DND-41 (cell line): ENCODE data around the gene SNCAIP.

ENCODE experiments used
- ATAC-seq: fragments of 200-7000 bp; cut with Tn5 transposase; 3 replicates; pipeline ENCODE4 v1.9.1; 2021; ENCODE audit warnings: low read depth; ENCODE audit not compliant: insufficient read depth
- DNase-seq: peaks from one replicate; pipeline ENCODE4 v3.0.0-alpha.2; 2020
- H2AFZ ChIP-seq: 2 replicates; pipeline ENCODE4 v1.6.0; 2012; ENCODE audit warnings: low read depth, low read length
- H3K27ac ChIP-seq: 2 replicates; pipeline ENCODE4 v1.5.1; 2012; ENCODE audit warnings: low read length, inconsistent platforms
- H3K27me3 ChIP-seq: fragments of 200-600 bp; sonication (generic); 2 replicates; pipeline ENCODE4 v1.6.0; 2012; ENCODE audit warnings: low read length, mild to moderate bottlenecking, inconsistent platforms; ENCODE audit not compliant: insufficient read depth, poor library complexity
- H3K36me3 ChIP-seq: 2 replicates; pipeline ENCODE4 v1.5.1; 2012; ENCODE audit warnings: low read length, inconsistent platforms; ENCODE audit not compliant: insufficient read depth
- H3K4me1 ChIP-seq: 2 replicates; pipeline ENCODE4 v1.5.1; 2012; ENCODE audit warnings: mild to moderate bottlenecking, low read length; ENCODE audit not compliant: insufficient read depth
- H3K4me2 ChIP-seq: 2 replicates; pipeline ENCODE4 v1.6.0; 2012; ENCODE audit warnings: mild to moderate bottlenecking, moderate library complexity, low read length, inconsistent platforms; ENCODE audit not compliant: insufficient read depth
- H3K4me3 ChIP-seq, 2 experiments: fragments of 200-600 bp in 1 of 2; shearing (Covaris generic) in 1 of 2; 2 replicates each; pipeline ENCODE4 v1.5.1; 2012 to 2016; ENCODE audit warnings: inconsistent platforms in 2 of 2, low read length in 2 of 2, mild to moderate bottlenecking in 2 of 2, low read depth in 1 of 2, moderate library complexity in 1 of 2
- H3K79me2 ChIP-seq: 2 replicates; pipeline ENCODE4 v1.6.0; 2012; ENCODE audit warnings: low read length, inconsistent platforms; ENCODE audit not compliant: insufficient read depth
- H3K9ac ChIP-seq: 2 replicates; pipeline ENCODE4 v1.6.0; 2012; ENCODE audit warnings: low read depth, mild to moderate bottlenecking, inconsistent platforms, low read length, moderate library complexity
- H3K9me3 ChIP-seq: 2 replicates; pipeline ENCODE4 v1.5.1; 2012; ENCODE audit warnings: low read length, moderate library complexity, mild to moderate bottlenecking, inconsistent platforms; ENCODE audit not compliant: insufficient read depth, severe bottlenecking
- H4K20me1 ChIP-seq: 2 replicates; pipeline ENCODE4 v1.6.0; 2012; ENCODE audit warnings: low read length; ENCODE audit not compliant: insufficient read depth
- CTCF ChIP-seq: IDR thresholded peaks from 2 replicates; pipeline ENCODE4 v1.5.1; 2012; ENCODE audit warnings: borderline replicate concordance, low read length, moderate library complexity, mild to moderate bottlenecking; ENCODE audit not compliant: poor library complexity, severe bottlenecking; ENCODE audit errors: extremely low read depth
- EZH2 ChIP-seq: IDR thresholded peaks from 3 replicates; pipeline ENCODE4 v1.6.1; 2012; ENCODE audit warnings: borderline replicate concordance, low read depth, mild to moderate bottlenecking, moderate library complexity, low read length, inconsistent platforms; ENCODE audit not compliant: severe bottlenecking

Gene SNCAIP

GRCh38 chr5:122310889-122311288, 1.1 kb upstream of the SNCAIP start:
- Histone ChIP-seq H3K79me2 (no peaks in the 10 kb centered on the region), H3K36me3 (no peaks in the 10 kb centered on the region), H2AFZ (no peak overlapping the region)

GRCh38 chr5:122311497-122311960, 508 bp upstream of the SNCAIP start:
- no peaks in the 10 kb centered on the region for H3K27me3 ChIP-seq
- no peak overlapping the region for H3K27ac ChIP-seq
- no peaks in the 10 kb centered on the region for H3K36me3 ChIP-seq
- H3K4me1 ChIP-seq, result no peaks in the 10 kb centered on the region
- ATAC-seq, result no peak
- no peak overlapping the region for H2AFZ ChIP-seq
- no peak overlapping the region for H3K4me2 ChIP-seq
- no peak overlapping the region for H3K9ac ChIP-seq
- no peak for DNase-seq
- no peaks in the 10 kb centered on the region for H3K9me3 ChIP-seq
- H4K20me1 ChIP-seq, result no peaks in the 10 kb centered on the region
- no peak for TF ChIP-seq EZH2
- no peak for TF ChIP-seq CTCF
- H3K4me3 ChIP-seq, result no peak overlapping the region
- H3K79me2 ChIP-seq, result no peaks in the 10 kb centered on the region

More at GRCh38 chr5:122310889-122311288, 1.1 kb upstream of the SNCAIP start:
- no peaks in the 10 kb centered on the region for H3K4me1 ChIP-seq
- H3K9me3 ChIP-seq, result no peaks in the 10 kb centered on the region
- no peak for ATAC-seq
- no peak overlapping the region for H3K9ac ChIP-seq
- H3K27me3 ChIP-seq, result no peaks in the 10 kb centered on the region
- no peak overlapping the region for H3K27ac ChIP-seq
- H4K20me1 ChIP-seq, result no peaks in the 10 kb centered on the region
- no peak overlapping the region for H3K4me2 ChIP-seq
- no peak overlapping the region for H3K4me3 ChIP-seq
- TF ChIP-seq CTCF (no peak), EZH2 (no peak)
- DNase-seq, result no peak

- TF ChIP-seq EZH2 (no peak), CTCF (no peak)
- H3K9me3 ChIP-seq, result no peaks in the 10 kb centered on the region
- H2AFZ ChIP-seq, result no peak overlapping the region
- H3K4me3 ChIP-seq, result no peak overlapping the region
- H3K4me1 ChIP-seq, result no peaks in the 10 kb centered on the region
- DNase-seq (no peak), ATAC-seq (no peak)
- H4K20me1 ChIP-seq, result no peaks in the 10 kb centered on the region
- H3K27me3 ChIP-seq, result no peaks in the 10 kb centered on the region
- no peak overlapping the region for H3K9ac ChIP-seq
- no peaks in the 10 kb centered on the region for H3K79me2 ChIP-seq
- H3K27ac ChIP-seq, result no peak overlapping the region
- H3K4me2 ChIP-seq, result no peak overlapping the region
- H3K36me3 ChIP-seq, result no peaks in the 10 kb centered on the region
These were observed 762 bp downstream of the SNCAIP start for GRCh38 chr5:122312591-122313406.
